A673 (cell line): ENCODE measurements around the gene AFAP1. TPM values are rescaled to one million over a fixed set of nuclear protein-coding genes. Genes with fewer than 3 reads are reported as not detected.

Experiments used
- BruUV-seq: library from RNA; stranded (reverse); fragments of 400-500 nt; replicated peaks from 2 replicates; lab custom pipeline; 2021; lab: Mats Ljungman, UMichigan
- CTCF ChIA-PET: fragments of 300-600 bp; sonication (Branson Sonifier 250); formaldehyde crosslinking; loops from one replicate; lab custom pipeline; 2022; ENCODE audit warnings: antibody characterized with exemption; lab: Charles Lee
- POLR2A ChIA-PET: fragments of 300-600 bp; sonication (Branson Sonifier 250); formaldehyde crosslinking; loops from one replicate; lab custom pipeline; 2022; ENCODE audit warnings: antibody characterized with exemption; ENCODE audit not compliant: low non-redundant PET; lab: Charles Lee
- DNase-seq: peaks from one replicate; pipeline ENCODE4 v3.0.0-alpha.2; 2015; ENCODE audit warnings: low spot score
- H3K27ac ChIP-seq: fragments of 200-600 bp; sonication (generic); 2 replicates; pipeline ENCODE4 v1.5.1; 2016; ENCODE audit warnings: mixed run types, low read depth, mild to moderate bottlenecking, mixed read lengths, antibody characterized with exemption, low read length; ENCODE audit not compliant: poor library complexity, severe bottlenecking
- H3K27me3 ChIP-seq: fragments of 200-600 bp; sonication (generic); replicated peaks from 2 replicates; pipeline ENCODE4 v1.6.1; 2017; ENCODE audit warnings: mixed run types, low read depth, mild to moderate bottlenecking, mixed read lengths, antibody characterized with exemption, low read length; ENCODE audit not compliant: insufficient read depth, poor library complexity
- H3K36me3 ChIP-seq: fragments of 200-600 bp; sonication (generic); 2 replicates; pipeline ENCODE4 v1.6.1; 2016; ENCODE audit warnings: mixed run types, mild to moderate bottlenecking, mixed read lengths, antibody characterized with exemption, low read length; ENCODE audit not compliant: insufficient read depth, poor library complexity, severe bottlenecking
- H3K4me1 ChIP-seq: fragments of 200-600 bp; sonication (generic); 2 replicates; pipeline ENCODE4 v1.6.1; 2017; ENCODE audit warnings: mixed run types, mild to moderate bottlenecking, mixed read lengths, antibody characterized with exemption, low read length; ENCODE audit not compliant: insufficient read depth, poor library complexity, severe bottlenecking
- H3K4me3 ChIP-seq: fragments of 200-600 bp; sonication (generic); 2 replicates; pipeline ENCODE4 v1.5.1; 2016; ENCODE audit warnings: low read depth, mixed run types, mild to moderate bottlenecking, mixed read lengths, low read length; ENCODE audit not compliant: poor library complexity, severe bottlenecking
- H3K9me3 ChIP-seq: fragments of 200-600 bp; sonication (generic); 2 replicates; pipeline ENCODE4 v1.6.1; 2016; ENCODE audit warnings: mixed run types, low read depth, mild to moderate bottlenecking, mixed read lengths, antibody characterized with exemption, low read length; ENCODE audit not compliant: poor library complexity, severe bottlenecking
- CTCF ChIP-seq: fragments of 300-800, 200-600 bp; sonication (generic); conservative IDR thresholded peaks from 2 replicates; pipeline ENCODE4 v1.5.1; 2017; ENCODE audit warnings: low read depth, mild to moderate bottlenecking, antibody characterized with exemption, low read length, moderate library complexity, mixed read lengths
- EZH2 ChIP-seq: fragments of 200-600 bp; sonication (generic); IDR thresholded peaks from 2 replicates; pipeline ENCODE4 v1.6.1; 2017; ENCODE audit warnings: borderline replicate concordance, low read depth, mild to moderate bottlenecking, mixed read lengths, antibody characterized with exemption, low read length; ENCODE audit not compliant: poor library complexity, severe bottlenecking
- intact Hi-C: fragments of 100-400 bp; cut with micrococcal nuclease; formaldehyde crosslinking; loops from one replicate; pipeline ENCODE4 v1.10.0; 2022; ENCODE audit not compliant: unreplicated experiment
- total RNA-seq: library from RNA; stranded (reverse); gene quantifications from 2 replicates; pipeline ENCODE4 v1.2.3, GENCODE V29; 2021

The AFAP1 gene
- total RNA-seq, 1 experiment from 2014 or later = 42.6 TPM

GRCh38 chr4:7756071-7756470 is 183.6 kb downstream of the AFAP1 start:
- TF ChIP-seq CTCF (no peak), EZH2 (no peak)
- intact Hi-C loops = no loop called here
- no peak for DNase-seq
- H3K36me3 ChIP-seq = peaks cover under 1% of the 10 kb centered on the region
- no peak overlapping the region for H3K4me3 ChIP-seq
- H3K27me3 ChIP-seq = no peaks in the 10 kb centered on the region
- no peak overlapping the region for H3K27ac ChIP-seq
- peaks cover 31% of the 10 kb centered on the region for H3K4me1 ChIP-seq
- H3K9me3 ChIP-seq = no peaks in the 10 kb centered on the region
- BruUV-seq = no TSS peak
- ChIA-PET POLR2A (no interaction called here), CTCF (no interaction called here)

GRCh38 chr4:7755561-7755960 is 184.1 kb downstream of the AFAP1 start:
- Histone ChIP-seq H3K4me3 (no peak overlapping the region), H3K36me3 (no peaks in the 10 kb centered on the region), H3K9me3 (no peaks in the 10 kb centered on the region), H3K4me1 (peaks cover 27% of the 10 kb centered on the region), H3K27me3 (no peaks in the 10 kb centered on the region), H3K27ac (no peak overlapping the region)
- no peak for DNase-seq
- intact Hi-C loops = no loop called here
- TF ChIP-seq CTCF = no peak
- TF ChIP-seq EZH2 = no peak
- ChIA-PET POLR2A (no interaction called here), CTCF (no interaction called here)
- no TSS peak for BruUV-seq

GRCh38 chr4:7754565-7755262 is 184.9 kb downstream of the AFAP1 start:
- TF ChIP-seq EZH2 (no peak), CTCF (no peak)
- CTCF ChIA-PET = no interaction called here

More at GRCh38 chr4:7754565-7755262, 184.9 kb downstream of the AFAP1 start:
- Histone ChIP-seq H3K27me3 (no peaks in the 10 kb centered on the region), H3K4me3 (no peak overlapping the region), H3K9me3 (no peaks in the 10 kb centered on the region), H3K4me1 (peaks cover 21% of the 10 kb centered on the region), H3K27ac (no peak overlapping the region), H3K36me3 (no peaks in the 10 kb centered on the region)
- DNase-seq = no peak
- POLR2A ChIA-PET = no interaction called here
- no TSS peak for BruUV-seq
- intact Hi-C loops = no loop called here
